ENCODE data around the gene GTPBP1.

The GTPBP1 gene

GRCh38 chr22:38705235-38706100 lies at the start of gene GTPBP1:
Gene GTPBP1 (plus strand): TSS chr22:38705944. CDS start chr22:38705956, 12 bp downstream.
- no peaks in the 10 kb centered on the region for H3K27me3 ChIP-seq (ENCODE audit: control insufficient read depth, insufficient read depth, low read length)
- peak within 1 kb of the TSS; percentile 86 for H3K27ac ChIP-seq (ENCODE audit: low read length)

GRCh38 chr22:38656256-38657044 lies 49.3 kb upstream of the GTPBP1 start, which contains the start of the genes CBY1 and FAM227A:
Gene CBY1 (plus strand): TSS chr22:38656638. CDS start chr22:38668055, 11,417 bp downstream.
Gene FAM227A (minus strand): TSS chr22:38656392. CDS start chr22:38650168, 6,224 bp downstream.
- H3K9ac ChIP-seq (ENCODE audit: low read length), result peak within 1 kb of the TSS; percentile 94
- no peaks in the 10 kb centered on the region for H3K36me3 ChIP-seq (ENCODE audit: control insufficient read depth, low read depth, low read length)
- no peaks in the 10 kb centered on the region for H3K27me3 ChIP-seq (ENCODE audit: control insufficient read depth, insufficient read depth, low read length)
- H3K9me3 ChIP-seq (ENCODE audit: control insufficient read depth, low read depth, low read length), result no peaks in the 10 kb centered on the region
- H3K27ac ChIP-seq (ENCODE audit: low read length), result peak within 1 kb of the TSS; percentile 99
- peaks cover 8% of the 10 kb centered on the region for H3K4me1 ChIP-seq (ENCODE audit: control insufficient read depth, low read depth, low read length)
- peak within 1 kb of the TSS; percentile 85 for H3K4me3 ChIP-seq (ENCODE audit: low read length)

More at GRCh38 chr22:38705235-38706100, at the start of gene GTPBP1:
- Histone ChIP-seq H3K4me3 (ENCODE audit: low read length) (peak within 1 kb of the TSS; percentile 95), H3K4me1 (ENCODE audit: control insufficient read depth, low read depth, low read length) (peaks cover 29% of the 10 kb centered on the region), H3K36me3 (ENCODE audit: control insufficient read depth, low read depth, low read length) (peaks cover 6% of the 10 kb centered on the region), H3K9ac (ENCODE audit: low read length) (peak within 1 kb of the TSS; percentile 82), H3K9me3 (ENCODE audit: control insufficient read depth, low read depth, low read length) (no peaks in the 10 kb centered on the region)

GRCh38 chr22:38657045-38657909 lies 48.5 kb upstream of the GTPBP1 start:
- Histone ChIP-seq H3K36me3 (ENCODE audit: control insufficient read depth, low read depth, low read length) (no peaks in the 10 kb centered on the region), H3K9ac (ENCODE audit: low read length) (peak overlapping the region; percentile 94), H3K4me1 (ENCODE audit: control insufficient read depth, low read depth, low read length) (peaks cover 8% of the 10 kb centered on the region), H3K9me3 (ENCODE audit: control insufficient read depth, low read depth, low read length) (no peaks in the 10 kb centered on the region), H3K27me3 (ENCODE audit: control insufficient read depth, insufficient read depth, low read length) (no peaks in the 10 kb centered on the region), H3K4me3 (ENCODE audit: low read length) (peak overlapping the region; percentile 85), H3K27ac (ENCODE audit: low read length) (peak overlapping the region; percentile 99)

- H3K9ac ChIP-seq (ENCODE audit: low read length), result no peak overlapping the region
- H3K36me3 ChIP-seq (ENCODE audit: control insufficient read depth, low read depth, low read length), result peaks cover 13% of the 10 kb centered on the region
Measured at GRCh38 chr22:38674888-38675287, 30.9 kb upstream of the GTPBP1 start.

GRCh38 chr22:38675833-38676232 lies 29.9 kb upstream of the GTPBP1 start:
- H3K27ac ChIP-seq (ENCODE audit: low read length), result no peak overlapping the region
- H3K9me3 ChIP-seq (ENCODE audit: control insufficient read depth, low read depth, low read length), result no peaks in the 10 kb centered on the region
- H3K4me3 ChIP-seq (ENCODE audit: low read length), result no peak overlapping the region
- peaks cover 13% of the 10 kb centered on the region for H3K36me3 ChIP-seq (ENCODE audit: control insufficient read depth, low read depth, low read length)
- no peak overlapping the region for H3K9ac ChIP-seq (ENCODE audit: low read length)
- no peaks in the 10 kb centered on the region for H3K4me1 ChIP-seq (ENCODE audit: control insufficient read depth, low read depth, low read length)
- H3K27me3 ChIP-seq (ENCODE audit: control insufficient read depth, insufficient read depth, low read length), result no peaks in the 10 kb centered on the region

More at GRCh38 chr22:38674888-38675287, 30.9 kb upstream of the GTPBP1 start:
- H3K9me3 ChIP-seq (ENCODE audit: control insufficient read depth, low read depth, low read length), result no peaks in the 10 kb centered on the region
- no peaks in the 10 kb centered on the region for H3K4me1 ChIP-seq (ENCODE audit: control insufficient read depth, low read depth, low read length)
- no peak overlapping the region for H3K27ac ChIP-seq (ENCODE audit: low read length)
- H3K4me3 ChIP-seq (ENCODE audit: low read length), result no peak overlapping the region
- no peaks in the 10 kb centered on the region for H3K27me3 ChIP-seq (ENCODE audit: control insufficient read depth, insufficient read depth, low read length)

GRCh38 chr22:38681582-38682335 lies 24.0 kb upstream of the GTPBP1 start, which contains the start of gene TOMM22:
Gene TOMM22 (plus strand): TSS chr22:38681957. CDS start chr22:38681979, 22 bp downstream.
- H3K27me3 ChIP-seq (ENCODE audit: control insufficient read depth, insufficient read depth, low read length), result no peaks in the 10 kb centered on the region
- no peaks in the 10 kb centered on the region for H3K9me3 ChIP-seq (ENCODE audit: control insufficient read depth, low read depth, low read length)
- peaks cover 18% of the 10 kb centered on the region for H3K36me3 ChIP-seq (ENCODE audit: control insufficient read depth, low read depth, low read length)
- H3K9ac ChIP-seq (ENCODE audit: low read length), result peak within 1 kb of the TSS; percentile 84
- peak within 1 kb of the TSS; percentile 92 for H3K4me3 ChIP-seq (ENCODE audit: low read length)
- peak within 1 kb of the TSS; percentile 64 for H3K27ac ChIP-seq (ENCODE audit: low read length)
- H3K4me1 ChIP-seq (ENCODE audit: control insufficient read depth, low read depth, low read length), result no peaks in the 10 kb centered on the region

GRCh38 chr22:38684895-38685294 lies 20.8 kb upstream of the GTPBP1 start:
- no peak overlapping the region for H3K4me3 ChIP-seq (ENCODE audit: low read length)
- H3K9ac ChIP-seq (ENCODE audit: low read length), result no peak overlapping the region
- no peaks in the 10 kb centered on the region for H3K27me3 ChIP-seq (ENCODE audit: control insufficient read depth, insufficient read depth, low read length)
- no peaks in the 10 kb centered on the region for H3K9me3 ChIP-seq (ENCODE audit: control insufficient read depth, low read depth, low read length)
- peaks cover 39% of the 10 kb centered on the region for H3K36me3 ChIP-seq (ENCODE audit: control insufficient read depth, low read depth, low read length)
- H3K4me1 ChIP-seq (ENCODE audit: control insufficient read depth, low read depth, low read length), result no peaks in the 10 kb centered on the region
- H3K27ac ChIP-seq (ENCODE audit: low read length), result no peak overlapping the region

- H3K27me3 ChIP-seq (ENCODE audit: control insufficient read depth, insufficient read depth, low read length), result no peaks in the 10 kb centered on the region
- H3K4me1 ChIP-seq (ENCODE audit: control insufficient read depth, low read depth, low read length), result no peaks in the 10 kb centered on the region
- no peak overlapping the region for H3K4me3 ChIP-seq (ENCODE audit: low read length)
- peaks cover 39% of the 10 kb centered on the region for H3K36me3 ChIP-seq (ENCODE audit: control insufficient read depth, low read depth, low read length)
- no peak overlapping the region for H3K9ac ChIP-seq (ENCODE audit: low read length)
- H3K27ac ChIP-seq (ENCODE audit: low read length), result no peak overlapping the region
- no peaks in the 10 kb centered on the region for H3K9me3 ChIP-seq (ENCODE audit: control insufficient read depth, low read depth, low read length)
Measured at GRCh38 chr22:38685761-38686160, 20.0 kb upstream of the GTPBP1 start.

- Histone ChIP-seq H3K9ac (ENCODE audit: low read length) (no peak overlapping the region), H3K9me3 (ENCODE audit: control insufficient read depth, low read depth, low read length) (no peaks in the 10 kb centered on the region), H3K27me3 (ENCODE audit: control insufficient read depth, insufficient read depth, low read length) (no peaks in the 10 kb centered on the region), H3K27ac (ENCODE audit: low read length) (no peak overlapping the region), H3K36me3 (ENCODE audit: control insufficient read depth, low read depth, low read length) (peaks cover 24% of the 10 kb centered on the region), H3K4me1 (ENCODE audit: control insufficient read depth, low read depth, low read length) (no peaks in the 10 kb centered on the region), H3K4me3 (ENCODE audit: low read length) (no peak overlapping the region)
Measured at GRCh38 chr22:38689651-38690050, 16.1 kb upstream of the GTPBP1 start.

- H3K36me3 ChIP-seq (ENCODE audit: control insufficient read depth, low read depth, low read length), result peaks cover 4% of the 10 kb centered on the region
- no peak overlapping the region for H3K27ac ChIP-seq (ENCODE audit: low read length)
- peaks cover 2% of the 10 kb centered on the region for H3K4me1 ChIP-seq (ENCODE audit: control insufficient read depth, low read depth, low read length)
- no peaks in the 10 kb centered on the region for H3K27me3 ChIP-seq (ENCODE audit: control insufficient read depth, insufficient read depth, low read length)
- no peak overlapping the region for H3K4me3 ChIP-seq (ENCODE audit: low read length)
- H3K9me3 ChIP-seq (ENCODE audit: control insufficient read depth, low read depth, low read length), result no peaks in the 10 kb centered on the region
- H3K9ac ChIP-seq (ENCODE audit: low read length), result no peak overlapping the region
Measured at GRCh38 chr22:38694049-38694448, 11.7 kb upstream of the GTPBP1 start.

All from iPS-18a (cell line).